SHP77 (cell line): Measurements from ENCODE around the gene FSTL4.
"Not testable (repeated sequence)": the region's sequence is repeated elsewhere in the genome, so short reads cannot be mapped to it uniquely, and the experiment has no call there.

ENCODE experiments used
- DNase-seq, 2 experiments: peaks; one replicate each; lab custom pipeline; 2025; lab: John Stamatoyannopoulos, UW

Gene FSTL4

GRCh38 chr5:133552925-133553525 lies 59.3 kb downstream of the FSTL4 start:
- DNase-seq, result peak; percentile 4 to 37

- DNase-seq, result no peak
Measured at GRCh38 chr5:133546500-133546899, 65.8 kb downstream of the FSTL4 start.

GRCh38 chr5:133544346-133544745 lies 68.0 kb downstream of the FSTL4 start:
- no peak for DNase-seq

GRCh38 chr5:133539818-133540217 lies 72.5 kb downstream of the FSTL4 start:
- no peak for DNase-seq

GRCh38 chr5:133538718-133539117 lies 73.6 kb downstream of the FSTL4 start:
- DNase-seq, result no peak

- not testable (repeated sequence) for DNase-seq
Measured at GRCh38 chr5:133535241-133535929, 77.0 kb downstream of the FSTL4 start.

- no peak for DNase-seq
Measured at GRCh38 chr5:133534566-133534965, 77.8 kb downstream of the FSTL4 start.

GRCh38 chr5:133533541-133533940 lies 78.8 kb downstream of the FSTL4 start:
- DNase-seq, result no peak

GRCh38 chr5:133531594-133531993 lies 80.7 kb downstream of the FSTL4 start:
- no peak for DNase-seq

- DNase-seq, result no peak
Measured at GRCh38 chr5:133531178-133531577, 81.2 kb downstream of the FSTL4 start.

- no peak for DNase-seq
Measured at GRCh38 chr5:133530270-133530669, 82.1 kb downstream of the FSTL4 start.

- no peak for DNase-seq
Measured at GRCh38 chr5:133528841-133529240, 83.5 kb downstream of the FSTL4 start.

GRCh38 chr5:133527311-133527710 lies 85.0 kb downstream of the FSTL4 start:
- no peak for DNase-seq

GRCh38 chr5:133526368-133526767 lies 86.0 kb downstream of the FSTL4 start:
- DNase-seq, result no peak

GRCh38 chr5:133525126-133525525 lies 87.2 kb downstream of the FSTL4 start:
- no peak for DNase-seq

- no peak for DNase-seq
Measured at GRCh38 chr5:133524666-133525065, 87.7 kb downstream of the FSTL4 start.

- no peak for DNase-seq
Measured at GRCh38 chr5:133523961-133524586, 88.3 kb downstream of the FSTL4 start.

GRCh38 chr5:133523013-133523658 lies 89.2 kb downstream of the FSTL4 start:
- no peak for DNase-seq

GRCh38 chr5:133521801-133522200 lies 90.5 kb downstream of the FSTL4 start:
- DNase-seq, result no peak

GRCh38 chr5:133520991-133521706 lies 91.2 kb downstream of the FSTL4 start:
- no peak for DNase-seq

GRCh38 chr5:133520062-133520461 lies 92.3 kb downstream of the FSTL4 start:
- no peak for DNase-seq

GRCh38 chr5:133519191-133519590 lies 93.2 kb downstream of the FSTL4 start:
- DNase-seq, result no peak
